Measurements from ENCODE around the gene ZCCHC17. TPM values are rescaled to one million over a fixed set of nuclear protein-coding genes. Genes with fewer than 3 reads are reported as not detected.

The ZCCHC17 gene
- total RNA-seq, 1 donor from 2014 or later: 31.3 TPM

DNA sequence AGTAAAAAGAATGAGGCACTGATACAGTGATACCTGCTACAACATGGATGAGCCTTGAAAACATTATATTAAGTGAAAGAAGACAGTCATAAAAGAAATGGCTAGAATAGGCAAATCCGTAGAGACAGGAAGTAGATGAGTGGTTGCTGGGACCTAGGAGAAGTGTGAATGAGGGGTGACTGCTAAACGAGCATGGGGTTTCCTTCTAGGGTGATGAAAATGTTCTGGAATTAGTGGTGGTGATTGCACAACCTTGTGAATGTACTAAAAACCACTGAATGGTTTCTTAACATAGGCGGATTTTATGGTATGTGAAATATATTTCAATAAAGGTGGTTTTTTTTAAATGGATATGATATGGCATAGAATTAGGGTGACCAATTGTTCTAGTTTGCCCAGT lies 103.6 kb downstream of the ZCCHC17 start:
- no peak overlapping the region for H3K4me3 Mint-ChIP-seq (ENCODE audit: low read depth)
- H3K9me3 Mint-ChIP-seq (ENCODE audit: low read depth): no peaks in the 10 kb centered on the region
- peaks cover 2% of the 10 kb centered on the region for H3K27me3 Mint-ChIP-seq
- DNase-seq (ENCODE audit: low spot score, unreplicated experiment): no peak
- no peak for TF ChIP-seq CTCF (IDR thresholded peaks at IDR 0.05; ENCODE audit: unreplicated experiment)
- H3K36me3 Mint-ChIP-seq (ENCODE audit: insufficient read depth): no peaks in the 10 kb centered on the region
- no peaks in the 10 kb centered on the region for H3K4me1 Mint-ChIP-seq (ENCODE audit: low read depth)
- no peak overlapping the region for H3K27ac Mint-ChIP-seq

DNA sequence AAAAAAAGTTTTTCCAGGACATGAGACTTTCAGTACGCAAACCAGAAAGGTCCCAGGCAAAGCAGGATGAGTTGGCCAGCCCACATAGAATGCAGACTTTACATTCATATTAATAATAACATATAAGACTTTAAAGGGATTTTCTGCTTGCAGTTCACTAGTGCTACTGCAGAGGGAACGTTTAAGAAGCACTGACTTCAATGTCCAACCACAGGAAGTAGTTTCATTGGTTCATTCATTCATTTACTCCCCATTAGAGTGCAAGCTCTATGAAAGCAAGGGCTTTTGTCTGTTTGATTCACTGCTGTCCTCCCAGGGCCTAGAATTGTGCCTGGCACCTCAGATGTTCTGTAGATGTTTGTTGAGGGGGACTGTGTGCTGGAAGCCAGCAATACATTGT lies 104.4 kb downstream of the ZCCHC17 start:
- Mint-ChIP-seq H3K4me1 (ENCODE audit: low read depth) (no peaks in the 10 kb centered on the region), H3K4me3 (ENCODE audit: low read depth) (no peak overlapping the region), H3K9me3 (ENCODE audit: low read depth) (no peaks in the 10 kb centered on the region), H3K36me3 (ENCODE audit: insufficient read depth) (no peaks in the 10 kb centered on the region), H3K27me3 (peaks cover 2% of the 10 kb centered on the region), H3K27ac (no peak overlapping the region)
- no peak for DNase-seq (ENCODE audit: low spot score, unreplicated experiment)
- no peak for TF ChIP-seq CTCF (IDR thresholded peaks at IDR 0.05; ENCODE audit: unreplicated experiment)

DNA sequence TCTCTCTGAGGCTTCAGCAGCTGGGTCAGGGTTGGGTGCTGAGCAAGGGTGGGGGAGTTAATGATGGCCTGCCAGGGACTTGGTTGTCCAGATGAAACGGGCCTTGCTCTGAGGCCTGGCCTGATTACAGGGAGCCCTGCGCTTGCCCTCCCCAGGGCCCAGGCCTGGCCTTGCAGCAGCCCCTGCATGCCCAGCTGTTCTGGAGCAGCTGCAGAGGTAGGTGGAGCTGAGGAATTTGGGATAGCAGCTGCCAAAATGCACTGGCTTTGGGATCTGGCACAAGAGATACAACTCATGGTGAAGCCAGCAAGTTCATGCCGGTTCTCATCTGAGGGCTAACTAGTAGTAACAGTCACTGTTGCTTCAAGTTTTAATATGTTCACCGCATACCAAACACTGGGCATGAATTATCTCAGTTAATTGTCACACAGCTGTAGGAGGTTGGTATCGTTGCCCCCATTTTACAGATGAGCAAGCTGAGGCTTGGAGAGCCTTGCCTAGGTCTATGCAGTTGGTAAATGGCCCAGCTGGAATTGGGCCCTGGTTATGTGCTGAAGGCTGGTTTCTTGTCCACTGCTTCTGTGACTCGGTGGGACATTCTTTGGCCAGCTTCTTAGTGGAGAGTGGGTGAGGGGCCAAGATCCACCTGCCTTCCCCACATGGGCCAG lies 108.9 kb downstream of the ZCCHC17 start:
- TF ChIP-seq CTCF (IDR thresholded peaks at IDR 0.05; ENCODE audit: unreplicated experiment): no peak
- H3K4me1 Mint-ChIP-seq (ENCODE audit: low read depth): no peaks in the 10 kb centered on the region
- no peaks in the 10 kb centered on the region for H3K36me3 Mint-ChIP-seq (ENCODE audit: insufficient read depth)
- no peak for DNase-seq (ENCODE audit: low spot score, unreplicated experiment)
- H3K27me3 Mint-ChIP-seq: peaks cover 8% of the 10 kb centered on the region
- H3K9me3 Mint-ChIP-seq (ENCODE audit: low read depth): no peaks in the 10 kb centered on the region
- H3K4me3 Mint-ChIP-seq (ENCODE audit: low read depth): no peak overlapping the region
- H3K27ac Mint-ChIP-seq: no peak overlapping the region

DNA sequence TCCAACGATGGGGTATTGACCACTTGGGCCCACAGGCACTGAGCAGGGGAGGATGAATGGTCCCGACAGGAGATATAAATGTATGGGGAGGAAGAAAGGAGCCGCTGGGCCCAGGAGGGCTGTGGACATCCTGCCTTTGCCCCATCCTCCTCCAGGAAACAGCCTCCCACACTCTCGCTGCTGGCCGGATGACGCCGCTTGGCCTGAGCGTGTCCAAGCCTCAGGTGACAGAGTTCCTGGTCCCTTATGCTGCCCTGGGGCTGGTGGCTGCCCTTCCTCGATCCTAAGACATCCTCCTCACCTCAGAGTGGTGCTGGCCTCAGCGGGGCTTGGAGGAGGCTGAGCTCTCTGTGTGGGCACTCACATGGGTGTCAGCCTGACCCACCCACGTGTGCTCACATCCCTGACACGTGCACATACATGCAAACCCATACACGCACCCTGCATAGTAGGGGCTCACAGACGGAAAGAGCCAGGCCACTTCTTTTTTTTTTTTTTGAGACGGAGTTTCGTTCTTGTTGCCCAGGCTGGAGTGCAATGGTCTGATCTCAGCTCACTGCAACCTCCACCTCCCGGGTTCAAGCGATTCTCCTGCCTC lies 110.3 kb downstream of the ZCCHC17 start:
- no peak overlapping the region for H3K4me3 Mint-ChIP-seq (ENCODE audit: low read depth)
- H3K27ac Mint-ChIP-seq: no peak overlapping the region
- DNase-seq (ENCODE audit: low spot score, unreplicated experiment): no peak
- H3K9me3 Mint-ChIP-seq (ENCODE audit: low read depth): no peaks in the 10 kb centered on the region
- TF ChIP-seq CTCF (IDR thresholded peaks at IDR 0.05; ENCODE audit: unreplicated experiment): no peak
- peaks cover 16% of the 10 kb centered on the region for H3K27me3 Mint-ChIP-seq
- H3K4me1 Mint-ChIP-seq (ENCODE audit: low read depth): no peaks in the 10 kb centered on the region
- H3K36me3 Mint-ChIP-seq (ENCODE audit: insufficient read depth): no peaks in the 10 kb centered on the region

GRCh38 chr1:31408788-31409318 lies 112.0 kb downstream of the ZCCHC17 start:
- Mint-ChIP-seq H3K4me1 (ENCODE audit: low read depth) (peaks cover 3% of the 10 kb centered on the region), H3K9me3 (ENCODE audit: low read depth) (no peaks in the 10 kb centered on the region), H3K4me3 (ENCODE audit: low read depth) (no peak overlapping the region), H3K36me3 (ENCODE audit: insufficient read depth) (no peaks in the 10 kb centered on the region), H3K27me3 (peaks cover 16% of the 10 kb centered on the region), H3K27ac (no peak overlapping the region)
- DNase-seq (ENCODE audit: low spot score, unreplicated experiment): no peak
- no peak for TF ChIP-seq CTCF (IDR thresholded peaks at IDR 0.05; ENCODE audit: unreplicated experiment)

All from progenitor cell of endocrine pancreas (in vitro differentiated cells).